ENCODE measurements around the gene GAL3ST1. TPM values are rescaled to one million over a fixed set of nuclear protein-coding genes. Genes with fewer than 3 reads are reported as not detected.
"Not testable (repeated sequence)": the region's sequence is repeated elsewhere in the genome, so short reads cannot be mapped to it uniquely, and the experiment has no call there.

Gene GAL3ST1
- total RNA-seq, 1 donor from 2014 or later, result not detected

- Mint-ChIP-seq H3K27ac (no peak overlapping the region), H3K4me3 (no peak overlapping the region), H3K27me3 (ENCODE audit: insufficient read depth) (peaks cover 7% of the 10 kb centered on the region), H3K9me3 (no peaks in the 10 kb centered on the region), H3K36me3 (ENCODE audit: low read depth) (no peaks in the 10 kb centered on the region), H3K4me1 (ENCODE audit: low read depth) (no peaks in the 10 kb centered on the region)
- DNase-seq (ENCODE audit: low spot score), result no peak
- intact Hi-C loops (cut with micrococcal nuclease), result no loop called here
Observed at GRCh38 chr22:30569674-30570202, 4.7 kb downstream of the GAL3ST1 start.

- no peaks in the 10 kb centered on the region for H3K36me3 Mint-ChIP-seq (ENCODE audit: low read depth)
- intact Hi-C loops (cut with micrococcal nuclease), result no loop called here
- peaks cover 3% of the 10 kb centered on the region for H3K27me3 Mint-ChIP-seq (ENCODE audit: insufficient read depth)
- H3K4me3 Mint-ChIP-seq, result no peak overlapping the region
- H3K4me1 Mint-ChIP-seq (ENCODE audit: low read depth), result no peaks in the 10 kb centered on the region
- H3K9me3 Mint-ChIP-seq, result no peaks in the 10 kb centered on the region
- H3K27ac Mint-ChIP-seq, result no peak overlapping the region
- no peak for DNase-seq (ENCODE audit: low spot score)
Observed at GRCh38 chr22:30568137-30568805, 6.2 kb downstream of the GAL3ST1 start.

- H3K4me1 Mint-ChIP-seq (ENCODE audit: low read depth); DNase-seq (ENCODE audit: low spot score); H3K4me3 Mint-ChIP-seq; H3K9me3 Mint-ChIP-seq; H3K27me3 Mint-ChIP-seq (ENCODE audit: insufficient read depth); H3K27ac Mint-ChIP-seq; H3K36me3 Mint-ChIP-seq (ENCODE audit: low read depth); intact Hi-C loops (cut with micrococcal nuclease): not testable (repeated sequence)
Observed at GRCh38 chr22:30567277-30567676, 7.2 kb downstream of the GAL3ST1 start.

- DNase-seq (ENCODE audit: low spot score), result no peak
- Mint-ChIP-seq H3K27me3 (ENCODE audit: insufficient read depth) (peaks cover 3% of the 10 kb centered on the region), H3K36me3 (ENCODE audit: low read depth) (no peaks in the 10 kb centered on the region), H3K4me1 (ENCODE audit: low read depth) (no peaks in the 10 kb centered on the region), H3K4me3 (no peak overlapping the region), H3K9me3 (no peaks in the 10 kb centered on the region), H3K27ac (no peak overlapping the region)
- intact Hi-C loops (cut with micrococcal nuclease), result no loop called here
Observed at GRCh38 chr22:30566125-30566524, 8.3 kb downstream of the GAL3ST1 start.

GRCh38 chr22:30565341-30565740 is 9.1 kb downstream of the GAL3ST1 start:
- intact Hi-C loops (cut with micrococcal nuclease), result no loop called here
- no peak for DNase-seq (ENCODE audit: low spot score)
- Mint-ChIP-seq H3K4me3 (no peak overlapping the region), H3K36me3 (ENCODE audit: low read depth) (no peaks in the 10 kb centered on the region), H3K27me3 (ENCODE audit: insufficient read depth) (peaks cover 3% of the 10 kb centered on the region), H3K27ac (no peak overlapping the region), H3K9me3 (no peaks in the 10 kb centered on the region), H3K4me1 (ENCODE audit: low read depth) (no peaks in the 10 kb centered on the region)

- no peak for DNase-seq (ENCODE audit: low spot score)
- intact Hi-C loops (cut with micrococcal nuclease), result no loop called here
- Mint-ChIP-seq H3K4me3 (no peak overlapping the region), H3K27ac (no peak overlapping the region), H3K4me1 (ENCODE audit: low read depth) (no peaks in the 10 kb centered on the region), H3K36me3 (ENCODE audit: low read depth) (no peaks in the 10 kb centered on the region), H3K9me3 (no peaks in the 10 kb centered on the region), H3K27me3 (ENCODE audit: insufficient read depth) (peaks cover 3% of the 10 kb centered on the region)
Observed at GRCh38 chr22:30564761-30565119, 9.7 kb downstream of the GAL3ST1 start.

GRCh38 chr22:30564045-30564760 is 10.3 kb downstream of the GAL3ST1 start:
- no peaks in the 10 kb centered on the region for H3K36me3 Mint-ChIP-seq (ENCODE audit: low read depth)
- no peak overlapping the region for H3K27ac Mint-ChIP-seq
- H3K4me1 Mint-ChIP-seq (ENCODE audit: low read depth), result no peaks in the 10 kb centered on the region
- H3K9me3 Mint-ChIP-seq, result no peaks in the 10 kb centered on the region
- intact Hi-C loops (cut with micrococcal nuclease), result no loop called here
- no peak for DNase-seq (ENCODE audit: low spot score)
- no peak overlapping the region for H3K4me3 Mint-ChIP-seq
- peaks cover 3% of the 10 kb centered on the region for H3K27me3 Mint-ChIP-seq (ENCODE audit: insufficient read depth)

- intact Hi-C loops (cut with micrococcal nuclease), result no loop called here
- Mint-ChIP-seq H3K4me3 (no peak overlapping the region), H3K36me3 (ENCODE audit: low read depth) (no peaks in the 10 kb centered on the region), H3K27me3 (ENCODE audit: insufficient read depth) (peaks cover 3% of the 10 kb centered on the region), H3K27ac (no peak overlapping the region), H3K9me3 (no peaks in the 10 kb centered on the region), H3K4me1 (ENCODE audit: low read depth) (no peaks in the 10 kb centered on the region)
- DNase-seq (ENCODE audit: low spot score), result no peak
Observed at GRCh38 chr22:30562366-30562765, 12.1 kb downstream of the GAL3ST1 start.

- Mint-ChIP-seq H3K27ac (no peak overlapping the region), H3K4me1 (ENCODE audit: low read depth) (no peaks in the 10 kb centered on the region), H3K9me3 (no peaks in the 10 kb centered on the region), H3K4me3 (no peak overlapping the region), H3K36me3 (ENCODE audit: low read depth) (no peaks in the 10 kb centered on the region), H3K27me3 (ENCODE audit: insufficient read depth) (no peaks in the 10 kb centered on the region)
- DNase-seq (ENCODE audit: low spot score), result no peak
- intact Hi-C loops (cut with micrococcal nuclease), result no loop called here
Observed at GRCh38 chr22:30561402-30562189, 12.9 kb downstream of the GAL3ST1 start.

GRCh38 chr22:30560643-30561202 is 13.7 kb downstream of the GAL3ST1 start:
- H3K36me3 Mint-ChIP-seq (ENCODE audit: low read depth); DNase-seq (ENCODE audit: low spot score); intact Hi-C loops (cut with micrococcal nuclease); H3K9me3 Mint-ChIP-seq; H3K27ac Mint-ChIP-seq; H3K4me1 Mint-ChIP-seq (ENCODE audit: low read depth); H3K27me3 Mint-ChIP-seq (ENCODE audit: insufficient read depth); H3K4me3 Mint-ChIP-seq: not testable (repeated sequence)

- no peaks in the 10 kb centered on the region for H3K27me3 Mint-ChIP-seq (ENCODE audit: insufficient read depth)
- H3K4me1 Mint-ChIP-seq (ENCODE audit: low read depth), result no peaks in the 10 kb centered on the region
- intact Hi-C loops (cut with micrococcal nuclease), result no loop called here
- H3K36me3 Mint-ChIP-seq (ENCODE audit: low read depth), result no peaks in the 10 kb centered on the region
- H3K9me3 Mint-ChIP-seq, result no peaks in the 10 kb centered on the region
- DNase-seq (ENCODE audit: low spot score), result no peak
- H3K27ac Mint-ChIP-seq, result no peak overlapping the region
- H3K4me3 Mint-ChIP-seq, result no peak overlapping the region
Observed at GRCh38 chr22:30559889-30560288, 14.6 kb downstream of the GAL3ST1 start.

- no peaks in the 10 kb centered on the region for H3K9me3 Mint-ChIP-seq
- no peaks in the 10 kb centered on the region for H3K4me1 Mint-ChIP-seq (ENCODE audit: low read depth)
- no peaks in the 10 kb centered on the region for H3K27me3 Mint-ChIP-seq (ENCODE audit: insufficient read depth)
- H3K27ac Mint-ChIP-seq, result no peak overlapping the region
- no peaks in the 10 kb centered on the region for H3K36me3 Mint-ChIP-seq (ENCODE audit: low read depth)
- H3K4me3 Mint-ChIP-seq, result no peak overlapping the region
- no peak for DNase-seq (ENCODE audit: low spot score)
- intact Hi-C loops (cut with micrococcal nuclease), result no loop called here
Observed at GRCh38 chr22:30557243-30557642, 17.2 kb downstream of the GAL3ST1 start.

- DNase-seq (ENCODE audit: low spot score), result no peak
- no peaks in the 10 kb centered on the region for H3K36me3 Mint-ChIP-seq (ENCODE audit: low read depth)
- intact Hi-C loops (cut with micrococcal nuclease), result no loop called here
Observed at GRCh38 chr22:30556388-30556787, 18.1 kb downstream of the GAL3ST1 start.

More at GRCh38 chr22:30556388-30556787, 18.1 kb downstream of the GAL3ST1 start:
- H3K27ac Mint-ChIP-seq, result no peak overlapping the region
- no peaks in the 10 kb centered on the region for H3K27me3 Mint-ChIP-seq (ENCODE audit: insufficient read depth)
- H3K9me3 Mint-ChIP-seq, result no peaks in the 10 kb centered on the region
- no peaks in the 10 kb centered on the region for H3K4me1 Mint-ChIP-seq (ENCODE audit: low read depth)
- H3K4me3 Mint-ChIP-seq, result no peak overlapping the region
